Fibroblast of the aortic adventitia (primary cell): ENCODE data around the gene SKOR1. TPM values are rescaled to one million over a fixed set of nuclear protein-coding genes. Genes with fewer than 3 reads are reported as not detected.

ENCODE experiments used
- DNase-seq: peaks from one replicate; pipeline ENCODE4 v3.0.0-alpha.2; 2010; ENCODE audit warnings: low read depth
- H3K4me3 ChIP-seq: 2 replicates; pipeline ENCODE4 v1.5.1; 2011; ENCODE audit warnings: low read depth, mild to moderate bottlenecking, control low read depth, low read length, moderate library complexity
- CTCF ChIP-seq: IDR thresholded peaks from 2 replicates; pipeline ENCODE4 v1.5.1; 2011; ENCODE audit warnings: mild to moderate bottlenecking, low read length, control low read depth, inconsistent platforms; ENCODE audit not compliant: insufficient read depth
- total RNA-seq: library from RNA; depleted of rRNA; stranded (reverse); fragments of >200 nt; gene quantifications from 2 replicates; pipeline ENCODE4 v1.2.3, GENCODE V29; 2012; ENCODE audit warnings: low replicate concordance

SKOR1 gene
- total RNA-seq, 1 donor, result 0.09 TPM

- peak; percentile 51 for DNase-seq
- no peak for TF ChIP-seq CTCF
- no peak overlapping the region for H3K4me3 ChIP-seq
These were observed 4.1 kb upstream of the SKOR1 start for GRCh38 chr15:67820992-67821783.

- no peak overlapping the region for H3K4me3 ChIP-seq
- no peak for DNase-seq
- TF ChIP-seq CTCF, result no peak
These were observed 3.4 kb upstream of the SKOR1 start for GRCh38 chr15:67821784-67822440.

DNA sequence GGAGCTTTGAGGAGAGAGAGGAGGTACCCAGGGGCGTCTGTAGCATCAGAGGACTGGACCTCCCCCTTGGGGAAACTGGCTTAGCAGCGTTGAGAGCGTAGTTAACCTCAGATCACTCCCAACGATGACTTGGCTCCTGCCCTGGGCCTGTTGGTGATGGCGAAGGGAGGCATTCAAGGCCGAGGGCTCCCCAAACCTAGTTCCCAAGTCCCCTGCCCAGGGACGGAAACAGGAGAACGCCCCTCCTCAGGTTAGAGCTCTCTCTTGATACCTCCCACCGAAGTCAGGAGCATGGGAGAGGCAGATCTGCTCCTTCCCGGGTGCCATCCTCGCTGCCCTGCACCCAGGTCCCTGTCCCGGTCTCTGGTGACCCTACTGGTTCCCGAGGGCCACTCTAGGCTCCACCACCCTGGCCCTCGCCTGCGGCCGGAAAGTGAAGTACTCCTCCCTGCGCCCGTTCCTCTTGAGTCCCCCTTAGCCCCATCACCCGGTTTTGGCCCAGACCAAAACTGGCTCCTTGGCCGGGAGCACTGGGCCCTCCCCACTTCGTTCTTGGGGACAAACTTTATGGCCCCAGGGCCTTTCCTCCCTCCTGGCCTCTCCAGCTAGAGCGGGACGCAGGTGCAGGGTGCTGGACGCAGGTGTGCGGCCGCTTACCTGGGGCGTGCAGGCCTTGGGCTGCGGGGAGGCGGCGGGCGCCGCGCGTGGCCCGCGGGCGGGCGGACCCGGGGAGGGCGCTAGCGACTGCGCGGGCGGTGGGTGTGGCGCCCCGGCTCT lies 2.6 kb upstream of the SKOR1 start:
- H3K4me3 ChIP-seq, result no peak overlapping the region
- no peak for TF ChIP-seq CTCF
- no peak for DNase-seq

GRCh38 chr15:67823314-67824196 lies 1.8 kb upstream of the SKOR1 start:
- TF ChIP-seq CTCF, result no peak
- H3K4me3 ChIP-seq, result no peak overlapping the region
- no peak for DNase-seq

DNA sequence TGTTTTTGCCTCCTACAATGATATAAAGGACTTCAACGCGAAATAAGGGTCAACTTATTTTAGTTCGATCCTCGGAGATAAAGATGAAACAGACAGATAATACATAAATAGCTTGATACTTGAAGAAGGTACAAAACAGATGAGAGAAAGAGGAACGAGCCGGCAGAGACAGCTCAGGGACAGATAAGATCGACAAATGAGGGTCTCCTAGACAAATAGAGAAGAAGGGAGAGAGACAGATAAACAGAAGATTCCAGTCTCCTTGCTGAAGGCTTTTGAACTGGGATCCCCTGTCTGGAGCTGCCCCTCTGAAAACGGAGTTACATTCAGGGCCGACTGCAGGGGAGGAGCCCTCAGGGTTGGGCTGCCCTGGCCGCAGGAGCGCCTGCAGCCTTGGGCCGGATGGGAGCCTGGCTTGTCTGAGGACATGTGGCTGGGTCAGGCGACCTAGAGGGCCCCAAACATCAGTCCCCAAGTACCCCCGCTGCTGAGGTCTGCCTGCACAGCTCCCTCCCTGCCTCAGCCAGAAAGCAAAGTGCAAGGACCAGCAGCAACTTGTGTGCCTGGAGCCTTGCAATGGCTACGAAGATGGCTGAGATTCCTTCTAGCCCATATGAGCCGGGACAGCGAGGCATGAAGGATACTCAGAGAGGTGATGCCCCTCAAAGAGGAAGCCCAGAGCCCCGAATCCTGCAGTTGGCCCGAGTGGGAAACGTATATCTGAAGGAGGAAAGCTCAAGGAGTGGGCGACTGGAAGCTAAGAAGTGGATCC lies 926 bp upstream of the SKOR1 start:
- TF ChIP-seq CTCF, result no peak
- H3K4me3 ChIP-seq, result no peak overlapping the region
- DNase-seq, result no peak
